ENCODE results near the gene FBF1. TPM values are rescaled to one million over a fixed set of nuclear protein-coding genes. Genes with fewer than 3 reads are reported as not detected.

The FBF1 gene
- total and polyA plus RNA-seq, 2 of the 8 experiments (the other 6 are each of a cell fraction or from before 2014, with no cell fraction given) = 8.1 to 13.1 TPM

GRCh38 chr17:75875182-75875939 lies 65.5 kb downstream of the FBF1 start:
- Histone ChIP-seq H3K18ac (ENCODE audit: extremely low read depth, low read length) (no peak overlapping the region), H4K5ac (ENCODE audit: insufficient read length, low read depth, low read length) (no peak overlapping the region), H3K79me2 (ENCODE audit: control insufficient read depth in 1 of 2, insufficient read depth in 2 of 2, low read length in 2 of 2) (no peaks in the 10 kb centered on the region), H3K36me3 (ENCODE audit: control insufficient read depth in 2 of 4, insufficient read depth in 4 of 4, low read length in 3 of 4) (no peaks in the 10 kb centered on the region), H4K8ac (ENCODE audit: extremely low read depth, insufficient read depth, low read length) (no peak overlapping the region), H2BK12ac (ENCODE audit: low read depth, low read length) (peak overlapping the region; percentile 87; the same call in 1 of the 2 replicates), H4K91ac (replicated peaks; ENCODE audit: insufficient read length, low read length) (no peak overlapping the region), H4K20me1 (replicated peaks in 1 of 2; ENCODE audit: control insufficient read depth in 1 of 2, insufficient read depth in 2 of 2, low read length in 2 of 2) (no peaks in the 10 kb centered on the region), H2AFZ (ENCODE audit: low read length) (no peak overlapping the region), H3K4me2 (ENCODE audit: insufficient read depth in 1 of 2, low read depth in 2 of 2, low read length in 2 of 2) (no peak overlapping the region), H3K9me3 (ENCODE audit: insufficient read depth in 2 of 2, low read depth in 1 of 2, low read length in 1 of 2) (no peaks in the 10 kb centered on the region), H3K4me3 (ENCODE audit: extremely low read depth in 1 of 4, insufficient read depth in 2 of 4, low read depth in 3 of 4, low read length in 4 of 4) (no peak overlapping the region), H2BK5ac (ENCODE audit: low read depth, low read length) (0 out of 2 replicates have a peak overlapping the region, but pooled peaks have one; percentile 24), H3K9ac (replicated peaks in 1 of 4; ENCODE audit: extremely low read depth in 1 of 4, low read depth in 3 of 4, low read length in 3 of 4) (no peak overlapping the region), H2BK20ac (ENCODE audit: low read length) (no peak overlapping the region), H2AK5ac (ENCODE audit: low read depth, low read length) (no peak overlapping the region), H2BK15ac (ENCODE audit: low read length) (peak overlapping the region; percentile 92; the same call in 1 of the 2 replicates), H3K23ac (ENCODE audit: insufficient read length) (no peak overlapping the region), H3K4me1 (replicated peaks in 1 of 4; ENCODE audit: control insufficient read depth in 3 of 4, insufficient read depth in 4 of 4, low read length in 3 of 4) (peaks cover 0 to 27% (median 13%) of the 10 kb centered on the region in 4 experiments; a peak in 6 of 7 replicates), H3K27ac (ENCODE audit: low read depth, low read length) (no peak overlapping the region), H3K27me3 (replicated peaks in 1 of 4; ENCODE audit: control insufficient read depth in 3 of 4, extremely low read depth in 1 of 4, insufficient read depth in 3 of 4, low read length in 3 of 4) (peaks cover 10 to 31% (median 24%) of the 10 kb centered on the region in 4 experiments), H3K4ac (replicated peaks; ENCODE audit: insufficient read length, low read depth, low read length) (peak overlapping the region; percentile 8), H3K56ac (replicated peaks; ENCODE audit: insufficient read length, low read depth, low read length) (no peak overlapping the region), H3K79me1 (ENCODE audit: low read depth, low read length) (no peaks in the 10 kb centered on the region), H2BK120ac (replicated peaks; ENCODE audit: low read depth, low read length) (no peak overlapping the region), H3K23me2 (ENCODE audit: low read depth, low read length) (peaks cover 15% of the 10 kb centered on the region; the same call in 1 of the 2 replicates), H3K14ac (ENCODE audit: insufficient read length) (no peak overlapping the region)
- POLR2A ChIA-PET (ENCODE audit: partially characterized antibody) = interaction anchor here (0.6 to 12.1 kb wide), 10 partner anchors 12 to 114 kb away, joined by 3 to 143 read pairs (median 3); partner anchors contain the start of genes TRIM65, UNK and WBP2
- DNase-seq (ENCODE audit: low read depth in 1 of 2, low spot score in 2 of 2) (no peak), FAIRE-seq (no peak)
- 94% methylated on average over 17 of the region's 18 CpGs; no CpG with 5 or more reads in 1 of the 2 experiments for WGBS, 2 experiments (ENCODE audit: extremely low coverage in 1 of 2, insufficient coverage in 1 of 2, insufficient read length in 1 of 2, insufficient replicate concordance in 2 of 2, low coverage in 1 of 2, low lambda C conversion rate in 2 of 2, missing lambda C conversion rate in 1 of 2)
- CTCF ChIA-PET (ENCODE audit: partially characterized antibody) = interaction anchor here (0.7 to 11.3 kb wide), 20 partner anchors 8 to 159 kb away, joined by 3 to 157 read pairs (median 6); partner anchors contain the start of genes MRPL38, TRIM65 and WBP2
- no peak for TF ChIP-seq EZH2 (IDR thresholded peaks at IDR 0.05; ENCODE audit: low read depth, low read length, severe bottlenecking)
- no peak for TF ChIP-seq SRF (IDR thresholded peaks at IDR 0.05; ENCODE audit: low read depth, low read length)
- TF ChIP-seq POLR2A (IDR thresholded peaks at IDR 0.05; ENCODE audit: control extremely low read depth in 1 of 2, low read depth in 2 of 2, low read length in 2 of 2) = no peak
- no peak for TF ChIP-seq SP1 (IDR thresholded peaks at IDR 0.05; ENCODE audit: low read depth, low read length)
